RWPE2 (cell line): ENCODE data around the gene CPXM2.
A peak's percentile ranks its signal among the peaks of the same experiment; 100 is the strongest.

Experiments used
- ATAC-seq: fragments of 200-7000 bp; cut with Tn5 transposase; 3 replicates; pipeline ENCODE4 v1.9.1; 2021; ENCODE audit warnings: low read depth
- DNase-seq: peaks from one replicate; pipeline ENCODE4 v3.0.0-alpha.2; 2020; ENCODE audit warnings: low spot score
- H3K27ac ChIP-seq: fragments of 450-650 bp; 2 replicates; pipeline ENCODE4 v1.5.1; 2017; ENCODE audit warnings: mild to moderate bottlenecking; ENCODE audit not compliant: poor library complexity, severe bottlenecking
- H3K27me3 ChIP-seq: fragments of 250-450 bp; sonication (Bioruptor Pico); 2 replicates; pipeline ENCODE4 v1.5.1; 2021; ENCODE audit warnings: mild to moderate bottlenecking, moderate library complexity; ENCODE audit not compliant: insufficient read depth, poor library complexity, severe bottlenecking
- H3K36me3 ChIP-seq: fragments of 250-450 bp; sonication (Bioruptor Pico); 2 replicates; pipeline ENCODE4 v1.5.1; 2020; ENCODE audit warnings: low read depth, mild to moderate bottlenecking, moderate library complexity
- H3K4me1 ChIP-seq: fragments of 250-450 bp; sonication (Bioruptor Pico); 2 replicates; pipeline ENCODE4 v1.5.1; 2021; ENCODE audit warnings: mild to moderate bottlenecking, moderate library complexity; ENCODE audit not compliant: insufficient read depth, poor library complexity, severe bottlenecking
- H3K4me3 ChIP-seq: fragments of 250-450 bp; sonication (Bioruptor Pico); 2 replicates; pipeline ENCODE4 v1.5.1; 2021; ENCODE audit warnings: mild to moderate bottlenecking, moderate library complexity; ENCODE audit not compliant: severe bottlenecking
- H3K9me3 ChIP-seq: fragments of 250-450 bp; sonication (Bioruptor Pico); 2 replicates; pipeline ENCODE4 v1.5.1; 2021; ENCODE audit warnings: mild to moderate bottlenecking, moderate library complexity; ENCODE audit not compliant: severe bottlenecking
- TF ChIP-seq, protein P1 (sequence below): fragments of 450-650 bp; IDR thresholded peaks from one replicate; pipeline ENCODE4 v1.5.1; 2017; ENCODE audit warnings: mild to moderate bottlenecking, moderate library complexity; ENCODE audit not compliant: poor library complexity, severe bottlenecking

Gene CPXM2

DNA sequence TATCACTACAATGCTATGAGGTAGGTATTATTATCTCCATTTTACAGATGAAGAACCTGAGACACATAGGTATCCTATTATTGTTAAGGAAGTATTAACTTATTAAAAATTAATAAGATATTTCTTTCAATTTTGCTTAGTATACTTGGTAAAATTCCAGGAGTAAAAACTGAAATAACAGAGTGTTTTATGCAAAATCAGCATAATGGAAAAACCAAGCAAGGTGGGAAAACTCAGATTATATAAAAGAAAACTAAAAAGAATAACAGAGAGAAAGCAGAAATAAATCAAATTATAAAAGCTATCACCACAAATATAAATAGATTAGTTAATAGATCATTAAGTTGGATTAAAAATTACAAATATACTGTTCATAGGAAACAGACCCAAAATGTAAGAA is 82.0 kb downstream of the CPXM2 start:
- TF ChIP-seq, protein P1, sequence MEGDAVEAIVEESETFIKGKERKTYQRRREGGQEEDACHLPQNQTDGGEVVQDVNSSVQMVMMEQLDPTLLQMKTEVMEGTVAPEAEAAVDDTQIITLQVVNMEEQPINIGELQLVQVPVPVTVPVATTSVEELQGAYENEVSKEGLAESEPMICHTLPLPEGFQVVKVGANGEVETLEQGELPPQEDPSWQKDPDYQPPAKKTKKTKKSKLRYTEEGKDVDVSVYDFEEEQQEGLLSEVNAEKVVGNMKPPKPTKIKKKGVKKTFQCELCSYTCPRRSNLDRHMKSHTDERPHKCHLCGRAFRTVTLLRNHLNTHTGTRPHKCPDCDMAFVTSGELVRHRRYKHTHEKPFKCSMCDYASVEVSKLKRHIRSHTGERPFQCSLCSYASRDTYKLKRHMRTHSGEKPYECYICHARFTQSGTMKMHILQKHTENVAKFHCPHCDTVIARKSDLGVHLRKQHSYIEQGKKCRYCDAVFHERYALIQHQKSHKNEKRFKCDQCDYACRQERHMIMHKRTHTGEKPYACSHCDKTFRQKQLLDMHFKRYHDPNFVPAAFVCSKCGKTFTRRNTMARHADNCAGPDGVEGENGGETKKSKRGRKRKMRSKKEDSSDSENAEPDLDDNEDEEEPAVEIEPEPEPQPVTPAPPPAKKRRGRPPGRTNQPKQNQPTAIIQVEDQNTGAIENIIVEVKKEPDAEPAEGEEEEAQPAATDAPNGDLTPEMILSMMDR, result no peak
- DNase-seq, result no peak
- H3K36me3 ChIP-seq, result no peaks in the 10 kb centered on the region
- H3K9me3 ChIP-seq, result peaks cover 3% of the 10 kb centered on the region
- peak overlapping the region; percentile 60 for H3K27ac ChIP-seq
- ATAC-seq, result no peak
- no peak overlapping the region for H3K4me3 ChIP-seq
- no peaks in the 10 kb centered on the region for H3K27me3 ChIP-seq
- H3K4me1 ChIP-seq, result peaks cover 18% of the 10 kb centered on the region

DNA sequence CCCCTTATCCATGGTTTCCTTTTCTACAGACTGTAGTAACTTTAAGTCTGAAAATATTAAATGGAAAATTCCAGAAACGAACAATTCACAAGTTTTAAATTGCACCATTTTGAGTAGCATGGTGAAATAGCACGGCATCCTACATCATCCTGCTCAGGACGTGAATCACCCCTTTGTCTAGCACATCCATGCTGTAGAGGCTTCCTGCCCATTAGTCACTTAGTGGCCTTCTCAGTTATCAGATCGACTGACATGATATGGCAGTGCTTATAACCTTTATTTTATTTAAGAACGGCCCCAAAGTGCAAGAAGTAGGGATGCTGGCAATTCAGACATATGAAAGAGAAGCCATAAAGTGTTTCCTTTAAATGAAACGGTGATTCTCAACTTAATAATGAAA is 82.7 kb downstream of the CPXM2 start:
- peak; percentile 100 for ATAC-seq
- peaks cover 3% of the 10 kb centered on the region for H3K9me3 ChIP-seq
- no peaks in the 10 kb centered on the region for H3K27me3 ChIP-seq
- peaks cover 18% of the 10 kb centered on the region for H3K4me1 ChIP-seq
- H3K4me3 ChIP-seq, result no peak overlapping the region
- no peaks in the 10 kb centered on the region for H3K36me3 ChIP-seq
- no peak for DNase-seq
- H3K27ac ChIP-seq, result peak overlapping the region; percentile 60
- TF ChIP-seq, protein P1, result no peak

DNA sequence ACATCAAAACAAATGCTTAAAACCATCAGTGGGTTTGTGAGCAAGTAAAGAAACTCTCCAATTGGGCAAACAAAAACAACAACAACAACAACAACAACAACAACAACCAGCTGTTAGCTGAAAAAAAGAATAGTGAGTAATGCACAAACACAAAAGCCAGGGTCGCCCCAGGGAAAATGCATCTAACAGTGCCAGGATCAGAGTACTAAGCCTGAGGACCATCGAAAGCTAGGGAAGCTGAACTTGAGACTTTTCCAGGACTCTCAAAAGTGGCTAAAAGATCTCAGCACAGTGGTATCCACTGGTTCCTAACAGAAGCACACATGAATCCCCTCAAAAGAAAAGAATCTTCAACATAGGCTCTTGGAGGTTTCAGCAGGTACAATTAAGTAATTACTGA is 83.3 kb downstream of the CPXM2 start:
- ATAC-seq, result no peak
- TF ChIP-seq, protein P1, result no peak
- Histone ChIP-seq H3K36me3 (no peaks in the 10 kb centered on the region), H3K27ac (peak overlapping the region; percentile 60), H3K9me3 (peaks cover 3% of the 10 kb centered on the region), H3K4me3 (no peak overlapping the region), H3K27me3 (no peaks in the 10 kb centered on the region), H3K4me1 (peaks cover 18% of the 10 kb centered on the region)
- DNase-seq, result no peak

DNA sequence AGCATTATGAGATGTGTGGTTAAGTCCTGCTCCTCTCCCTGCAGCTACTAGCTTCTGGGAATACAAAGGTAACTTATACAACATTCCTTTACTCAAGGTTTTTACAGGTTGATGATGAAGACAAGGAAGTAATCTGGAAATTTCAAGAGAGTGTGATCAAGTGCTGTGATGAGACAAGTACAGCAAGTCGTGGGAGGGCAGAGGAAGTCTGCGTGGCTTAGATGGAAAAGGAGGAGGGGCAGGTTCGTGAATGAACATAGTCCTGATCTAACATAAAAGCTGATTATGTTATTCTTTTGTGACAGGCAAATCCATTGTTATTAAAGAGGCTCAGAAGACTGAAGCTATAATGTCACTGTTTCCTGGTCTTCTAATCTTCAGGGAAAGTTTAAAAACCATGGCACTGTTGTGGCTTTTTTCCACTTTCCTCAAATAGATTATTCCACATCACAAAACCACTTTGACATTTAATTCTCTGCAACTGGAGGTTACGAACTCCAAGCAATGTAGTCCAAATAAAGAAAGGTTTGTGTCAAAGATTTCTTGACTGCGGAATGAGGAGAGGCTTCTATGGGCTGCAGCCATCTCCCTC is 84.1 kb downstream of the CPXM2 start:
- peaks cover 18% of the 10 kb centered on the region for H3K4me1 ChIP-seq
- DNase-seq (no peak), ATAC-seq (no peak)
- TF ChIP-seq, protein P1, result no peak
- H3K27ac ChIP-seq, result no peak overlapping the region
- H3K9me3 ChIP-seq, result peaks cover 3% of the 10 kb centered on the region
- H3K27me3 ChIP-seq, result no peaks in the 10 kb centered on the region
- H3K36me3 ChIP-seq, result no peaks in the 10 kb centered on the region
- H3K4me3 ChIP-seq, result no peak overlapping the region

DNA sequence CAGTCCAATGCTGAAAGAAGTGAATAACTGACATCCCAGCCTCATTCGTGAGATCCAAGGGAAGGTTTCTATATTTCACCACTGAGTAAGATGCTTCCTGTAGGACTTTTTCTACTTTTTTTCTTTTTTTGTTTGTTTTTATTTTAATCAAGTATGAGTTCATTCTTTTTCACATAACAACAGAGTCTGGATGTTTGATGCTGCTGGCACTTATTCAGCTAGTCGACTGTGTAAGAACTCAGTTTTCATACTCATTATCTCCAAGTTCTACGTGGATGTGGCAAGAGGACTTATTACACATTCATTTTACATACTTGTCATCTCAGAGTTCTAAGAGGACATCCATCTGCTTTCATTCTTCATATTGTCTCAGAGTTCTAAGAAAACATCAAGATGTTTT is 86.9 kb downstream of the CPXM2 start:
- Histone ChIP-seq H3K9me3 (no peaks in the 10 kb centered on the region), H3K4me3 (no peak overlapping the region), H3K36me3 (no peaks in the 10 kb centered on the region), H3K27ac (no peak overlapping the region), H3K4me1 (peaks cover 16% of the 10 kb centered on the region), H3K27me3 (no peaks in the 10 kb centered on the region)
- ATAC-seq (no peak), DNase-seq (no peak)
- TF ChIP-seq, protein P1, result no peak
